OCI-LY1 (cell line): ENCODE results near the gene CXXC5.

ENCODE experiments used
- CTCF ChIP-seq: fragments of 200-600 bp; sonication (generic), shearing (Covaris generic); IDR thresholded peaks from 2 replicates; pipeline ENCODE4 v1.5.1; 2017; ENCODE audit warnings: mild to moderate bottlenecking, antibody characterized with exemption, low read length, moderate library complexity, mixed read lengths
- EZH2 ChIP-seq: fragments of 200-600 bp; sonication (generic), shearing (Covaris generic); IDR thresholded peaks from 2 replicates; pipeline ENCODE4 v1.8.0; 2017; ENCODE audit warnings: borderline replicate concordance, mixed run types, mild to moderate bottlenecking, antibody characterized with exemption, low read length, moderate library complexity, mixed read lengths

DNA sequence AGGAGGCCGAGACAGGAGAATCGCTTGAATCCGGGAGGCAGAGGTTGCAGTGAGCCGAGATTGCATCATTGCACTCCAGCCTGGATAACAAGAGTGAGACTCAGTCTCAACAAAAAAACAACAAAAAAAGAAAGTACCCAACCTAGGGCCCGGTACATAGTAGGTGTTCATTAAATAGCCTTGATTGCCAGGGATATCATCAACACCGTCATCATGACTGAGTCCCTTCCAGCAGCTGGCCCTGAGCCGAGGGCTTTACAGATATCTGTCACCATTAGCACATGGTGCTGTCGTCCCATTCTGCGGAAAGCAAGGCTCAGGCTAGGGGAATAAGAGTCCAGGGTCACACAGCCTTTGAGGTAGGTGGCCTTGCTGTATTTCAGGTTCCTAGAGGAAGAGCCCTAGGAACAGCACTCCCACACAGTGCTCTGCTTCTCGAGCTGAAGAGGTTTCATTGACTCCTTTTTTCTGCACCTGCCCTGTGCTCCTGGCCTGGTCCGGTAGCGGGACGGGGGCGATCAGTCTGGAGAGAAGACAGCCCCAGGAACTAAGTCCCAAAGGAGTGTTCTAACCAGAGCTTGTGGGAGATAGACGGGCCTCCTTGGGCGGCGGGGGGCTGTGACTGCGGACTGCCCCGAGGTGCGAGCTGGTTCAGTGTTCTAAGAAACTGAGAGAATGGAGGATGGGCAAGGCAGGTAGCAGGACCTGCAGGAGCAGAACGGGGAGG lies 48.2 kb downstream of the CXXC5 start:
- TF ChIP-seq CTCF (no peak), EZH2 (no peak)
